Mesenteric fat pad (tissue), 1 donor: Measurements from ENCODE around the gene INSIG1. TPM values are rescaled to one million over a fixed set of nuclear protein-coding genes. Genes with fewer than 3 reads are reported as not detected.

Experiments
- DNase-seq: peaks from one replicate; pipeline ENCODE4 v3.0.0-alpha.2; 2020; ENCODE audit warnings: low spot score
- total RNA-seq: library from RNA; stranded (reverse); fragmentation: NEBNext Ultra II Directional; extraction: Animal tissue kit (Norgen Biotek cat#: 25700); gene quantifications from one replicate; pipeline ENCODE4 v1.2.1, GENCODE V29; 2021
- donor health status: DM: yes; HTN: yes; CAD: no.

Gene INSIG1
- total RNA-seq, 1 donor from 2014 or later, result 43.6 TPM

DNA sequence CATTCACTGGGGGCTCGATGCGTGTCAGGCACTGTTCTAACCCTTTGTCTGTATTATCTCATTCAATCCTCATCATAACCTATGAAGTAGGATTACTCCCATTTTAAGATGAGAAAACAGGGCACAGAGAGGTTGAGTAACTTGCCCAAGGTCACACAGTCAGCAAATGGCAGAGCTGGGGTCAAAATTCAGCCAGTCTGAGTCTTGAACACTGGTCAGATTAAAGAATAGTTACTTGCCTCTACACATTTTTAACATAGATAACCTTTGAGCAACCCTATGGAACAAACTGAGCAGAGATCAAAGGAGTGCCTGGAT lies 27.2 kb downstream of the INSIG1 start:
- DNase-seq, result no peak

DNA sequence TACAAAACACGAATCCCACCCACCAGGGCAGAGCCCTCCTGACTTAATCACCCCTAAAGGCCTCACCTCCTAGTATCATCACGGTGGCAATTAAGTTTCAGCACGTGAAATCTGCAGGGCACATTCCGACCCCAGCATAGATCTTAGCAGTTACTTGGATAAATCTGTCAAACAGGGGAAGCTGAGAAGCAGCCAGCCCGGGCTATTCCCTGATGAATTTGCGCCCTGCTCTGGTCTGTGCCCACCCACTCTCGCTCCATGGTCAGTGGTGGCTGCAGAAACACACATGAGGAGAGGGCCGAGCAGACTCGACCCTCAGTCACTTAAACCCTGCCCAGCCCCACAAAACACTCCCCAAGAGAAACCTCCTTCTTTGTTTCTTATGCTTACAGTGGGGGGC lies 28.7 kb downstream of the INSIG1 start:
- peak; percentile 72 for DNase-seq

DNA sequence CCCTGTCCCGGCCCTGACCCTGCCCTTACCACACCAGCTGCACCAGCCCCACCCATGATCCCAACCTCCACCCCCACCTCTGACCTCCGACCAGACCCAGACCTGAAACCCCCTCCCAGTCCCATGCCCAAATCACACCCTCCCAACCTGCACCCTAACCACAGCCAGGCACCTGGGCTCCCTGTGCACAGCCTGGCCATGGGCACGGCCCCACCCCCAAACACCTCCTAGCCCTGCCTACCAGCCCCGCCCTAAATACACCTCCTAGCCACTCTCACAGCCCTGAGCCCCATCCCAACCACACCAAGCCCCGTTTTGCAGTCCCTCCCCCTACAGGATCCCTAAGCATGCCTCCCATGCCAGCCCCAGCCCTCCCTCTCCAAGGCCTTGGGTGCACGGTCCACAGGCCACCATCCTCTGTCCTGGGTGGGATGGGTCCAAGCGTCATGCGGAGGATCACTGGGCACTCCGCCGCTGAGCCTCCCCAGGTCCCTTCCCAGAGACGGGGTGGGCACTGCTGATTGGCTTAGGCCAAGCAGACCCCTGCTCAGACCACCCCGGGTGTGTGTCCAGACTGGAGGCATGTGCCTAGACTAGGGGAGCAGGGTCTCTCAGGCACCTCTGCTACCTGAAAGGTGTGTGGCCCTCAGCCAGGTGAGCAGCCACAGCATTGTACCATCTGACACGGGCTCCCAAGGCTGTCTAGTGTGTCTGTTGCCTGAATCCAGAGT lies 30.1 kb downstream of the INSIG1 start:
- DNase-seq, result peak; percentile 84

DNA sequence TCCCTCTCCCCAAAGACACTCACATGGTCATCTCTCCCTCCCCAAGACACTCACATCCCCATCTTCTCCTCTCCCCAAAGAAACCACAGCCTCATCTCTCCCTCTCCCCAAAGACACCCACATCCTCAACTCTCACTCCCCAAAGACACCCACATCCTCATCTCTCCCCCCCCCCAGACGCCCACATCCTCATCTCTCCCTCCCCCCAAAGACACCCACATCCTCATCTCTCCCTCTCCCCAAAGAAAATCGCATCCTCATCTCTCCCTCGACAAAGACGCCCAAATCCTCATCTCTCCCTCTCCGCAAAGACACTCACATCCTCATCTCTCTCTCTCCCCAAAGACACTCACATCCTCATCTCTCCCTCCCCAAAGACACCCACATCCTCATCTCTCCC lies 31.5 kb downstream of the INSIG1 start:
- no peak for DNase-seq

DNA sequence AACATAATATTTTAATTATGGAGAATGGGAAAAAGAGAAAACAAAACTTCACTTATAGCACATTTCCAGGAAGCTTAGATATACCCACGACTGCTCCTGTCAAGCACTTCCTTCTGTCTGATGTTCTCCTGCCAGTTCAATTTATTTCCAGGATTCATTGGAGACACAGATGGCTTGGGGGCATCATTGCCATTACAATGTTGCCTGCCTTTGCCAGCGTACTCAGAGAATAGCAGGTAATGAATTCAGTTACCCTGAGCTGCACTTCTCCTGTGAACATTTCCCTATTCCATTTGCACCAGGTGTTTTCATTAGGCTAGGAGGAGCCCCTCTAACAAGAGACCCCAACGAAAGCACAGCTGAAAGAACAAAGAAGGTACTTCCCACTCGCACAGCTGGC lies 33.7 kb downstream of the INSIG1 start:
- no peak for DNase-seq

DNA sequence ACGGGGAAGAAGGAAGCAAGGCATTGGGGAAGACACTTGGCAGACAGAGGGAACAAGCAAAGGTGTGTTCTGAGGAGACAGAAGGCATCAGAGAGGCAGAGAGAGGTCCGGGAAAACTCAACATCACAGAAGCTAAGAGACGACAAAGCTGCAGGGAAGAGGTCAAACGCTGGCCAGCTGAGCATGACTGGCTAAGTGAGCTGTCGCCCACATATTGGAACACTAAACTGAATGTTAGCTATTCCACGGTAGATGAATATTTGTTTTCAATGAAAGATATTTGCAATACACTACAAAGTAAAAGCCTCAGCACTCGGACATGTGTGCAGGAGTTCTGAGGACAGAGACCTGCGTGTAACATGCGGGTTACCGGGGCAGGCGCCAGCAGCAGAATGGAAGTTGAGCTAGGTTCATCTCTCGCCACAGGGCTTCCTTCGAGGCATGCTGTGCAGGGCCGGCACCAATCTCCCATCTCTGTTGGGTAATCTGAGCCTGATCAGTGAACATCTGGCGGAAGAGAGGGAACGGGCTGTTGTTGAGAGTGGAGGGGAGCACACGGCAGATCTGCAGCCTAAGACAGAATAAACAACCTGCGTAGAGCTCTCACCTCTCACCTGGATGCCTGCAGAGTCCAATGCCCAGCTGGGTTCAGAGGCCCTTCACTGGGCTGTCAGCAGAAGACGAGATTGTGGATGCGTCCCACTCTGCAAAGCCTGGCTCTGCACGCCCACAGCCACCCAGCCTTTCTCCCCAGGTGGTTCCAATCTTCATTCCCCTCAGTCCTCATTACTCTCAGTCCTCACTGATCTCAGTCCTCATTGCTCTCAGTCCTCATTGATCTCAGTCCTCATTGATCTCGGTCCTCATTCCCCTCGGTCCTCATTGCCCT lies 35.9 kb downstream of the INSIG1 start:
- DNase-seq, result no peak

DNA sequence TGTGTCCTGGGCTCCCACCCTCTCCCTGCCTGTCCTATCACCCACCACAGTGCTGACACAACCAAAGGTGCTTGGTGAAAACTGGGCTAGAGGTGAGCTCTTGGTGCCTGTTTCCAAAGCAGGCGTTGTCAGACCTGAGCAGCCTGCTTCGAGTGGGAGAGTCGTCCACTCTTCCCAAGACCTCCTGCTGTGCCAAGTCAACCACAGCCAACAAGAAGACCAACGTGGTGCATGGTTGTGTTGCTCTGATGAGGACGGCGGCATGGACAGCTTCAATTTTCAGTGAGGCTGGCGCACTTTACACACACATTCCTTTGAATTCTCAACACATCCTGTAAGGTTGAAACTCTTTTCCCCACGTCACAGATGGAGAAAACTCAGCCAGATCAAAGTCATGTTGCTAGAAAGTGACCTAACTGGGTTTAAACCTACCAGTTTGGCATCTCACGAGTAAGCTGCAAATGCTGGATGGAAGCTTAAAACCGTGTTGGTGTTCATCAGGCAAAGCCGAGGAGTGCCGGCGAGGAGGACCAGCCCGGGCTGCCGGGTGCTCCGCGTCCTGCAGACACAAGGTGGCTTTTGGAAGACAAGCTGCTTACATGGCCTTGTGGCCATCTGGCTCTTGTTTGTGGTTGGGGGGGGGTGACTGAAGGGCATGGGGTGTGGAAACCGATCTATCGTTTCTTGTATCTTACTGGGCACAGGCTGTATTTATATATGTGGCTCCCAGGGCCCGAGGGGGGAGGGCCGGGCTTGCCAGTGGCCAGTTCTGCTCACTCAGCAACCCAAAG lies 39.3 kb downstream of the INSIG1 start:
- DNase-seq, result no peak

DNA sequence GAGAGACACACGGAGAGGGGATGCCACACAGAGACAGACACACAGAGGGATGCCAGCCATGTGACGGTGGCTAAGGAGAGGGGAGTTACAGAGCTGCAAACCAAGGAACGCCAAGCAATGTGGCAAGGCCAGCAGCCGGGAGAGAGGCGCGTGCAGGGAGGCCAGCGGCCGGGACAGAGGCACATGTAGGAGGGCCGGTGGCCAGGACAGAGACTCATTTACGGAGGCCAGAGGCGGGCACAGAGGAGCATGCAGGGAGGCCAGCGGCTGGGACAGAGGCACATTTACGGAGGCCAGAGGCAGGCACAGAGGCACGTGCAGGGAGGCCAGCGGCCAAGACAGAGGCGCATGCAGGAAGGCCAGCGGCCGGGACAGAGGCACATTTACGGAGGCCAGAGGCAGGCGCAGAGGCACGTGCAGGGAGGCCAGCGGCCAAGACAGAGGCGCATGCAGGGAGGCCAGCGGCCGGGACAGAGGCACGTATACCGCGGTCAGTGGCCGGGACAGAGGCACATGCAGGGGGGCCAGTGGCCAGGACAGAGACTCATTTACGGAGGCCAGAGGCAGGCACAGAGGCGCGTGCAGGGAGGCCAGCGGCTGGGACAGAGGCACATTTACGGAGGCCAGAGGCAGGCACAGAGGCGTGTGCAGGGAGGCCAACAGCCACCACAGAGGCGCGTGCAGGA lies 40.4 kb downstream of the INSIG1 start:
- peak; percentile 86 for DNase-seq

DNA sequence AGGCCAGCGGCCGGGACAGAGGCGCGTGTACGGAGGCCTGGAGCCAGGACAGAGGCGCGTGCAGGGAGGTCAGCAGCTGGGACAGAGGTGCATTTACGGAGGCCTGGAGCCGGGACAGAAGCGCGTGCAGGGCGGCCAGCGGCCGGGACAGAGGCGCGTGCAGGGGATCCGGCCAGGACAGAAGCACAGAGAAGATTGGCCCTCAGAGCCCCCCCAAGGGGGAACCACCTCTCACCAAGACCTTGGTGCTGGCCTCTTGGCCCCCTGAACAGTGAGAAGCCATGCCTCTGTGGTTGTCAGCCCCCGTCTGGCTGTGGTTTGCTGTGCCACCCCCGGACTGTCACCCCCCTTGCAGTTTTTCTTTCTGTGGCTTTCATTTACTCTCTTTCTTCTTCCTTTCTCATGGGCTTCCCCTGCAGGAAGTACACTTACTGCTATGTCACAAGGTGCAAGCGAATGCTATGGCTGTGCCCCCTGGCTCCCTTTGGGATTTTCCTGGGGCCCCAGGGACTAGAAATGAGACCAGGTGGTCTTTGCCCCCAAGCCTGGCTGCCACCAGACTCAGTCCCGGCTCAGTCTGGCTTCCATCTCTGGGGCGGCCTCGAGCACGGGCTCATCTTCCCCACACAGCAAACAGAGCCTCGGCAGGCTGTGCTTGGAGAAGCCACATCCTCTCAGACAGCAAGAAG lies 41.1 kb downstream of the INSIG1 start:
- peak; percentile 79 for DNase-seq

DNA sequence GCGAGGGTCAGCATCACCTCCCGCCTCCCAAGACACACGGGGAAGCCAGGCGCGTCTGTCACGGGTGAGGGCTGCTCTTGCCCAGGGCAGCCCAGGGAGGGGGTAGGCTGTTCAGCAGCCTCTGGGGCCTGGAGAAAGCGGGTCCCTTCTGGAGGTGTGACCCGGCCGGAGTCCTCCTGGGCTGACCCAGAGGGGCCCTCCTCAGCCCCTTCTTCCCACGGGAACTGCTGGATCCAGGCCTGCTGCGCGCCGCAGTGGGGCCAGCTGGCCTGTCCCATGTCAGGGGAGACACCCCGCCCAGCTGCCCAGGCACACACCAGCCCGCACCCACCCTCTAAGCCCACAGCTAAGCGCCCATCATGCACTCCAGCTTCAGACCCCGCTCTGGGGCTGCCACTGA lies 41.8 kb downstream of the INSIG1 start:
- DNase-seq, result peak; percentile 82

DNA sequence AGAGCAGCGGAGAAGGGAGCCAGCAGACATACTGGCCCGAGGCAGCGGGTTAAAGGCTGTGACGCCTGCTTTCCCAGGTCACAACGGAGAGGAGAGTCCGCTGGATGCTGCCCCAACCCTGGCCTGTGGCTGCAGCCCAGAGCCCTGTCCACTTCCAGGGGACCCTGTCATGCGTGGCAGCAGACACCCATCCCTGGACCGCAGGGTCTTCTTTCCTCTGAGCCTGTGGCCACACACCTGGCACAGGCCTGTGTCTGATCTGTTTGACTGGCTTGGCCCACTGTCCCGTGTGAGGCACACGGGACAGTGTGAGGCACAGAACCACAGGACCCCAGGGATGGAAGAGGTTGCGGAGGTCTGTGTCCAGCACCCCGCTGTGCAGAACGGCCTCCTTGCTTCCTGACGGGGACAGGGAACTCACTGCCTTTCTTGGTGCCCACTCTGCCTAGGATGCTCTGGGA lies 42.4 kb downstream of the INSIG1 start:
- DNase-seq, result no peak

DNA sequence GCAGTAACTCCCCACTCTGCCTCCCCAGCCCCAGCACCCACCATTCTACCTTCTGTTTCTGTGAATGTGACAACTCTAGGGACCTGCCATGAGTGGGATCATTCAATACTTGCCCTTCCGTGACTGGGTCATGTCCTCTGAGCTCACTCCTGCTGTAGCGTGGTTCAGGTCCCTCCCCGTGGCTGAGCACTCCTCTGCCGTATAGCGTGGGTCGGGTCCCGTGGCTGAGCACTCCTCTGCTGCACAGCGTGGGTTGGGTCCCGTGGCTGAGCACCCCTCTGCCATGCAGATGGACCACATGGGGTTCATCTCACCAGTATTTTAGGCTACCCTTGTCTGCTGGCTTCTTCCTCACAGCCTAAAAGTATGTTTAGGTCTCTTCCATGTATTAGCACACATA lies 43.0 kb downstream of the INSIG1 start:
- no peak for DNase-seq

DNA sequence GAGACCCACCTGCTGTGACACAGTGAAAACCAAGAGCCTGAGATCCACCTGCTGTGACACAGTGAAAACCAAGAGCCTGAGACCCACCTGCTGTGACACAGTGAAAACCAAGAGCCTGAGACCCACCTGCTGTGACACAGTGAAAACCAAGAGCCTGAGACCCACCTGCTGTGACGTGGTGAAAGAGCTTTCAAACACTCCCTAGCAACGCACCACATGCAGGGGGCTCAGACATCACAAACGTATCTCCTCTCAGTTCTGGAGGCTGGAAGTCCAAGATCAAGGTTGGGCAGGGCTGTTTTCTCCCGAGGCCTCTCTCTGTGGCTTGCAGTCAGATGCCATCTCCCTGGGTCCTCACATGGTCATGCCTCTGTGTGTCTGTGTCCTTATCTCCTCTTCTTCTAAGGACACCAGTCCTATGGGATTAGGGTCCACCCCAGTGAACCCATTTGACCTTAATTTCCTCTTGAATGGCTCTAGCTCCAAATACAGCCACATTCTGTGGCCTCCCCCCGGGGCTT lies 43.8 kb downstream of the INSIG1 start:
- no peak for DNase-seq

DNA sequence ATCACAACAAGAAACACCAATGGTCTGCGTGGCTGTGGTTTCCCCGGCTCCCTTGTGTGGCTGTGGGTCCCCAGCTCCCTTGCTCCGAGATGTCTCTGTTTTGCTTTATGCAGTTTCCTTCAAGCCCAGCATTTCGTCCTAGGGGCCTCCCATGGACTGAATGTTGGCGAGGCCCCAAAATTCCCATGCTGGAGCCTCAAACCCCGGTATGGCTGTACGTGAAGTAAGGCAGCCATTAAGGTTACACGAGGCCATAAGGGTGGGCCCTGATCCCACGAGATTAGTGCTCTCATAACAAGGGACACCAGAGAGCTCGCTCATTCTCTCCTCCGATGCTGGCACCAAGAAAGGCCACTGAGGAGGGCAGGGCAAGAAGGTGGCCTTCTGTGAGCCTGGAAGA lies 44.6 kb downstream of the INSIG1 start:
- peak; percentile 55 for DNase-seq

DNA sequence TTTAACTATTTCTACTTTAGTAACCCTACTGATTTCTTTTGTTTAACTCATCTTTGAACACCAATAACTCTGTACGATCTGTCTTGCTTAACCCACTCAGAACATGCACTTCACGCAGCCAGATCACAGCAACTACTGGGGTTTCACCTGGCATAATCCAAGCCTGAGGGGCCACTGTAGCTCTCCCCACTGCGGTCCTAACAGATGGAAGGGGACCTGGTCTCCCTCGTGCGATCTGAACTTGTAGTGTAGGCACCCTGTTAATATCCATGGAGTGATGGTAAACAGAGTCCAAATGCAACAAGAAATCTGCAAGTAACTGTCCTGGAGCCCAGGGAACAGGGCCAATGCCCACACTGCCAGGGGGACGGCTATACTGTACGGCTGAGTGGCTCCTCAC lies 45.5 kb downstream of the INSIG1 start:
- DNase-seq, result no peak

DNA sequence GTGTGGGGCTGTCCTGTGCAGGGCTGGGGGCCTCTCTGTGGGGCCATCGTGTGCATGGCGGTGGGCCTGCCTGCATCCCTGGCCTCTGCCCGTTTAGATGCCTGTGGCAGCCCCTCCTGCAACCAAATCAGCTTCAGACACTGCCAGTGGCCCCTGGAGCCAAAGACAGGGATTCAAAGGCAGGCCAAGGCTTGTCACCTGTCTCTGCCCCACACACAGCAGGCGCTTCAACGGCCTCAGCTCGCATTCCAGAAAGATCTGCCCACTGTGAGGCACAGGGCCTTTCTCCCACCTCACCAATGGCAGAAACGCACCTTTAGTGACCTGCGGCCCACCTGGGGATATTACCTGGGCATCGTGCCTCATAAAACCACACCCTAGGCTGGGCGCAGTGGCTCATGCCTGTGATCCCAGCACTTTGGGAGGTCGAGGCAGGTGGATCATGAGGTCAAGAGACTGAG lies 46.0 kb downstream of the INSIG1 start:
- peak; percentile 60 for DNase-seq

DNA sequence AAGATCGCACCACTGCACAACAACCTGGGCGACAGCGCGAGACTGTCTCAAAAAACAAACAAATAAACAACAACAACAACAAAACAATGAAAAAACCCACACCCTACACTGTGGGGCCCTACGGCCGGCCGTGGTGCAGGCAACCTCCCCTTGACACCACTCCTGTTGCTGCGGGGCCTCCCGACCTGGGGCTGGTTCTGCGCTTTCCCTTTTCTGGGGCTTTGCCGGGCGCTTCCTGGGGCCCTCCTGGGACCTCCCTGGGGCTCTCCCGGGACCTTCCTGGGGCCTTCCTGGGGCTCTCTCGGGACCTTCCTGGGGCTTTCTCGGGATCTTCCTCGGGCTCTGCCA lies 46.6 kb downstream of the INSIG1 start:
- DNase-seq, result peak; percentile 74

DNA sequence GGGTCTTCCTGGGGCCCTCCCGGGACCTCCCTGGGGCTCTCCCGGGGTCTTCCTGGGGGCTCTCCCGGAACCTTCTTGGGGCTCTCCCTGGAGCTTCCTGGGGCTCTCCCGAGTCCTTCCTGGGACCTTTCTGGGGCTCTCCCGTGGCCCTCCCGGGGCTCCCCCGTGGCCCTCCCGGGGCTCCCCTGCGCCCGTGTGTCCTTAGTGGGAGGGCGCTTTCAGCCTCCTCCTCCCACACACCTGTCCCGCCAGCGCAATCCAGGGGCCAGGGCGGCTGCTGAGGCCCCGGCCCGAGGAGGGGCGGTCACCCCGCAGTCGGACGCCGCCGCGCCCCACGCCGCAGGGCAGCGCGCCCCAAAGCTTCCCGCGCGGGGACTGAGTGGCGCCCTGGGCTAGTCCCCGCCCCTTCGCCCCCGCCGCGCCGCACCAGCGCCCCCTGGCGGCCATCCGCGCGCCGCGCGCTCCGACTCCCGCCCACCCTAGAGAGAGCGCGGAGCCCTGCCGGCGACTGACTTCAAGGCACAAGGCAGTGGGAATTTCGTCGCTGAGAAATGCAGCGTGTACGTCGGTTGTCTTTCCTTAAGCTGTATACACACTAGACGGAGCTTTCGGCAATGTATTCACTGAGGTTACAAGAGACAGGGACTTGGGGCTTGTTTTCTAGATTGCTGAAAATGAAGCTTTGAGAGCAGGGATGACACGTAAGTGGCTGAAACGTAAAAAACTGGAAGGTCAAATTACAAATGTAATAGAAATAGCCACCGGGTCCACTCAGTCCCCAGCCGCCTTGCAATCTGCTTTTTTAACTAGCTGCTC lies 47.1 kb downstream of the INSIG1 start:
- DNase-seq, result peak; percentile 96

DNA sequence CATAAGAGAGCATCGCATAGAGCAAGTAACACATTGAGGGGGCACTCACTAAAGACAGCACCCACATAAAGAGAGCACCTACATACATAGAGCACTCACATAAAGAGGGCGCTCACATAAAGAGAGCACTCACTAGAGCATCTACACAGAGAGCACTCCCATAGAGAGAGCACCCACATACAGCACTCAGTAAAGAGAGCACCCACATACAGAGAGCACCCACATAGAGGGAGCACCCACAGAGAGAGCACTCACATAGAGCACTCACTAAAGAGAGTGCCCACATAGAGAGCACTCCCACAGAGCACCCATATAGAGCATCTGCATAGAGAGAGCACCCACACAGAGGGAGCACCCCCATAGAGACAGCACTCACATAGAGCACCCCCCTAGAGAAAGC lies 47.8 kb downstream of the INSIG1 start:
- DNase-seq, result no peak

DNA sequence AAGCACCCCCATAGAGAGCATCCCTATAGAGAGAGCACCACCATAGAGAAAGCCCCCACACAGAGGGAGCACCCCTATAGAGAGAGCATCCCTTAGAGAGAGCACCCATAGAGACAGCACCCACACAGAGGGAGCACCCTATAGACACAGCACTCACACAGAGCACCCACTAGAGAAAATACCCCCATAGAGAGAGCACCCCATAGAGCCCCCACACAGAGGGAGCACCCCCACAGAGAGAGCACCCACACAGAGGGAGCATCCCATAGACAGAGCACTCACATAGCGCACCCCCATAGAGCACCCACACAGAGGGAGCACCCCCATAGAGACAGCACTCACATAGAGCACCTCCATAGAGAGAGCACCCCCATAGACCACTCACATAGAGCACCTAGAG lies 48.6 kb downstream of the INSIG1 start:
- DNase-seq, result no peak
